B cell (primary cell): ENCODE measurements around the gene ASPHD1. TPM values are rescaled to one million over a fixed set of nuclear protein-coding genes. Genes with fewer than 3 reads are reported as not detected.

Experiments
- ATAC-seq: fragments of 200-7000 bp; cut with Tn5 transposase; one replicate; pipeline ENCODE4 v1.10.0; 2021; ENCODE audit warnings: low read depth, mild to moderate bottlenecking, moderate number of reproducible peaks, moderate library complexity
- CTCF ChIA-PET: fragments of 350-600 bp; sonication (Branson Sonifier 250); formaldehyde crosslinking; loops from one replicate; lab custom pipeline; 2021; ENCODE audit warnings: antibody characterized with exemption, inconsistent platforms; lab: Charles Lee
- POLR2A ChIA-PET: fragments of 350-600 bp; sonication (Branson Sonifier 250); formaldehyde crosslinking; loops from one replicate; lab custom pipeline; 2021; ENCODE audit warnings: antibody characterized with exemption; lab: Charles Lee
- DNase-seq: peaks from one replicate; pipeline ENCODE4 v3.0.0; 2013
- H2AFZ ChIP-seq: 2 replicates; pipeline ENCODE4 v1.6.1; 2012; ENCODE audit warnings: mild to moderate bottlenecking, low read depth, low read length; ENCODE audit not compliant: insufficient read depth, poor library complexity, severe bottlenecking
- H3K27ac ChIP-seq, 2 donors: 1 replicate in 1 of 2; 2 replicates in 1 of 2; pipeline ENCODE4 v1.5.1; 2012 to 2013; ENCODE audit warnings: low read length in 2 of 2, mild to moderate bottlenecking in 2 of 2, moderate library complexity in 1 of 2
- H3K27me3 ChIP-seq, 4 experiments: fragments of 200-600 bp in 1 of 4; sonication (generic) in 1 of 4; replicated peaks in 1 of 4; 1 replicate in 2 of 4; 2 replicates in 2 of 4; pipeline versions ENCODE4 v1.6.1 to v1.7.0; 2013 to 2016; ENCODE audit warnings: low read length in 3 of 4, mild to moderate bottlenecking in 2 of 4, mixed read lengths in 1 of 4, moderate library complexity in 1 of 4; ENCODE audit not compliant: insufficient read depth in 4 of 4, control insufficient read depth in 3 of 4; ENCODE audit errors: control extremely low read depth in 1 of 4
- H3K36me3 ChIP-seq, 2 experiments: replicated peaks in 1 of 2; 1 replicate in 1 of 2; 2 replicates in 1 of 2; pipeline versions ENCODE4 v1.6.1 to v1.7.1; 2013; ENCODE audit warnings: low read length in 1 of 2; ENCODE audit not compliant: insufficient read depth in 2 of 2, control insufficient read depth in 1 of 2; ENCODE audit errors: control extremely low read depth in 1 of 2, extremely low read depth in 1 of 2
- H3K4me1 ChIP-seq, 2 donors: fragments of 200-600 bp in 1 of 2; sonication (generic) in 1 of 2; 1 replicate in 1 of 2; 2 replicates in 1 of 2; pipeline versions ENCODE4 v1.5.1 to v1.6.1; 2013 to 2017; ENCODE audit warnings: low read length in 2 of 2; ENCODE audit not compliant: control insufficient read depth in 2 of 2, insufficient read depth in 2 of 2
- H3K4me2 ChIP-seq: replicated peaks from 2 replicates; pipeline ENCODE3; 2012; ENCODE audit warnings: mild to moderate bottlenecking, low read depth, low read length; ENCODE audit not compliant: poor library complexity, severe bottlenecking
- H3K4me3 ChIP-seq, 5 experiments: fragments of 200-600 bp in 1 of 5; sonication (generic) in 1 of 5; 1 replicate in 3 of 5; 2 replicates in 2 of 5; pipeline versions ENCODE4 v1.5.1 to v1.7.0; 2011 to 2016; ENCODE audit warnings: low read length in 4 of 5, mild to moderate bottlenecking in 4 of 5, low read depth in 2 of 5, control low read depth in 1 of 5, moderate library complexity in 1 of 5; ENCODE audit not compliant: insufficient read depth in 1 of 5; ENCODE audit errors: control extremely low read depth in 1 of 5, extremely low read depth in 1 of 5
- H3K79me2 ChIP-seq: fragments of 200-600 bp; sonication (generic); one replicate; pipeline ENCODE4 v1.6.0; 2016; ENCODE audit warnings: low read length; ENCODE audit not compliant: control insufficient read depth, insufficient read depth
- H3K9ac ChIP-seq: fragments of 200-600 bp; sonication (generic); 2 replicates; pipeline ENCODE4 v1.6.1; 2017; ENCODE audit warnings: mild to moderate bottlenecking, low read length, moderate library complexity
- H3K9me3 ChIP-seq, 3 donors: one replicate each; pipeline versions ENCODE4 v1.6.1 to v1.7.1; 2013; ENCODE audit warnings: low read length in 2 of 3; ENCODE audit not compliant: control insufficient read depth in 2 of 3, insufficient read depth in 1 of 3; ENCODE audit errors: control extremely low read depth in 1 of 3
- H4K20me1 ChIP-seq: 2 replicates; pipeline ENCODE4 v1.6.0; 2012; ENCODE audit warnings: mild to moderate bottlenecking, low read length; ENCODE audit not compliant: insufficient read depth, control insufficient read depth, poor library complexity, severe bottlenecking
- H3K27ac Mint-ChIP-seq: one replicate; pipeline ENCODE4 v1.8.0; 2021; ENCODE audit warnings: mixed read lengths
- H3K27me3 Mint-ChIP-seq: one replicate; pipeline ENCODE4 v1.8.0; 2021; ENCODE audit warnings: mixed read lengths
- H3K4me1 Mint-ChIP-seq: one replicate; pipeline ENCODE4 v1.8.0; 2021; ENCODE audit warnings: mixed read lengths
- H3K4me3 Mint-ChIP-seq: one replicate; pipeline ENCODE4 v1.8.0; 2021; ENCODE audit warnings: mixed read lengths
- H3K9me3 Mint-ChIP-seq: one replicate; pipeline ENCODE4 v1.8.0; 2022; ENCODE audit warnings: mixed read lengths; ENCODE audit not compliant: insufficient read depth
- EZH2 ChIP-seq: IDR thresholded peaks from 2 replicates; pipeline ENCODE4 v1.6.1; 2012; ENCODE audit warnings: borderline replicate concordance, low read depth, mild to moderate bottlenecking, moderate library complexity, low read length; ENCODE audit not compliant: insufficient read depth, poor library complexity, severe bottlenecking
- WGBS: methylation state at CpG from one replicate; pipeline ENCODE4 v1.1.5; 2013; ENCODE audit warnings: missing lambda C conversion rate; ENCODE audit not compliant: insufficient coverage; 5-methylcytosine and 5-hydroxymethylcytosine counted together
- intact Hi-C: fragments of 100-400 bp; cut with micrococcal nuclease; formaldehyde crosslinking; loops from one replicate; pipeline ENCODE4 v1.10.0; 2022
- polyA plus RNA-seq: library from polyadenylated mRNA; depleted of rRNA; stranded (reverse); fragments of >200 nt; gene quantifications from 2 replicates; pipeline ENCODE4 v1.2.3, GENCODE V29; 2012
- total RNA-seq, 2 donors: library from RNA; stranded (reverse); fragments of 120-200 nt in 1 of 2; gene quantifications; 1 replicate in 1 of 2; 2 replicates in 1 of 2; pipeline versions ENCODE4 v1.2.3 to v1.2.4, GENCODE V29; 2013 to 2022
- TF ChIP-seq, protein P1 (sequence below): fragments of 200-600 bp; IDR thresholded peaks from one replicate; pipeline ENCODE4 v1.8.0; 2022; ENCODE audit warnings: antibody characterized with exemption, mild to moderate bottlenecking

Gene ASPHD1
- total and polyA plus RNA-seq, 2 donors (not counting 1 experiment from before 2014, with no cell fraction given) = not detected

GRCh38 chr16:29900888-29901606, 759 bp downstream of the ASPHD1 start:
- ATAC-seq (no peak), DNase-seq (no peak)
- Histone ChIP-seq H3K36me3 (no peaks in the 10 kb centered on the region), H3K79me2 (no peaks in the 10 kb centered on the region), H3K9me3 (peaks cover 0 to 22% (median 0%) of the 10 kb centered on the region in 3 donors), H3K27ac (no peak overlapping the region), H3K4me2 (peak overlapping the region; percentile 92), H3K4me3 (peak overlapping the region in 1 of 5 experiments; percentile 62), H3K27me3 (peaks cover 0 to 43% (median 25%) of the 10 kb centered on the region in 4 experiments), H2AFZ (peak overlapping the region; percentile 58), H3K4me1 (peaks cover 15 to 22% of the 10 kb centered on the region in 2 donors), H3K9ac (no peak overlapping the region), H4K20me1 (no peaks in the 10 kb centered on the region)
- H3K27me3 Mint-ChIP-seq = peaks cover 29% of the 10 kb centered on the region
- POLR2A ChIA-PET = no interaction called here
- no peaks in the 10 kb centered on the region for H3K9me3 Mint-ChIP-seq
- TF ChIP-seq, protein P1, sequence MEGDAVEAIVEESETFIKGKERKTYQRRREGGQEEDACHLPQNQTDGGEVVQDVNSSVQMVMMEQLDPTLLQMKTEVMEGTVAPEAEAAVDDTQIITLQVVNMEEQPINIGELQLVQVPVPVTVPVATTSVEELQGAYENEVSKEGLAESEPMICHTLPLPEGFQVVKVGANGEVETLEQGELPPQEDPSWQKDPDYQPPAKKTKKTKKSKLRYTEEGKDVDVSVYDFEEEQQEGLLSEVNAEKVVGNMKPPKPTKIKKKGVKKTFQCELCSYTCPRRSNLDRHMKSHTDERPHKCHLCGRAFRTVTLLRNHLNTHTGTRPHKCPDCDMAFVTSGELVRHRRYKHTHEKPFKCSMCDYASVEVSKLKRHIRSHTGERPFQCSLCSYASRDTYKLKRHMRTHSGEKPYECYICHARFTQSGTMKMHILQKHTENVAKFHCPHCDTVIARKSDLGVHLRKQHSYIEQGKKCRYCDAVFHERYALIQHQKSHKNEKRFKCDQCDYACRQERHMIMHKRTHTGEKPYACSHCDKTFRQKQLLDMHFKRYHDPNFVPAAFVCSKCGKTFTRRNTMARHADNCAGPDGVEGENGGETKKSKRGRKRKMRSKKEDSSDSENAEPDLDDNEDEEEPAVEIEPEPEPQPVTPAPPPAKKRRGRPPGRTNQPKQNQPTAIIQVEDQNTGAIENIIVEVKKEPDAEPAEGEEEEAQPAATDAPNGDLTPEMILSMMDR = no peak
- no peak for TF ChIP-seq EZH2
- 62% methylated on average over 27 of the region's 31 CpGs for WGBS
- intact Hi-C loops = loop anchor here (1.0 to 10.0 kb wide), 3 partner anchors 25 to 206 kb away; partner anchors contain the start of genes CDIPT and KCTD13
- CTCF ChIA-PET = no interaction called here
- peak overlapping the region; percentile 62 for H3K4me3 Mint-ChIP-seq
- no peak overlapping the region for H3K27ac Mint-ChIP-seq
- H3K4me1 Mint-ChIP-seq = peaks cover 3% of the 10 kb centered on the region

DNA sequence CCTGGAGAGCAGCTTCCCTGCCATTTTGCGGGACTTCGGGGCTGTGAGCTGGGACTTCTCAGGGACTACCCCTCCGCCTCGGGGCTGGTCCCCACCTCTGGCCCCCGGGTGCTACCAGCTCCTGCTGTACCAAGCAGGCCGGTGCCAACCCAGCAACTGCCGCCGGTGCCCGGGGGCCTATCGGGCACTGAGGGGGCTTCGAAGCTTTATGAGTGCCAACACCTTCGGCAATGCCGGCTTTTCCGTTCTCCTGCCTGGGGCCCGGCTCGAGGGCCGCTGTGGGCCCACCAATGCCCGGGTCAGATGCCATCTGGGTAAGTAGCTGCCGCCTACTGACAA, 1.3 kb downstream of the ASPHD1 start:
- Histone ChIP-seq H3K4me3 (no peak overlapping the region), H3K9me3 (peaks cover 0 to 22% (median 0%) of the 10 kb centered on the region in 3 donors), H3K9ac (no peak overlapping the region), H4K20me1 (no peaks in the 10 kb centered on the region), H3K36me3 (no peaks in the 10 kb centered on the region), H3K27ac (no peak overlapping the region), H2AFZ (no peak overlapping the region), H3K79me2 (no peaks in the 10 kb centered on the region), H3K4me2 (no peak overlapping the region), H3K4me1 (peaks cover 15 to 22% of the 10 kb centered on the region in 2 donors), H3K27me3 (peaks cover 0 to 40% (median 25%) of the 10 kb centered on the region in 4 experiments)
- no peak for DNase-seq
- intact Hi-C loops = loop anchor here (10.0 kb wide), 1 partner anchor 207 kb away; no protein-coding TSS in a partner anchor
- no peak for ATAC-seq
- ChIA-PET POLR2A (no interaction called here), CTCF (no interaction called here)
- Mint-ChIP-seq H3K4me3 (peak overlapping the region; percentile 29), H3K27ac (no peak overlapping the region), H3K4me1 (peaks cover 3% of the 10 kb centered on the region), H3K27me3 (peaks cover 27% of the 10 kb centered on the region), H3K9me3 (no peaks in the 10 kb centered on the region)
- WGBS = 92% methylated on average over 19 of the region's 19 CpGs
- no peak for TF ChIP-seq EZH2
- TF ChIP-seq, protein P1 = no peak
